NCI-H2107 treated with DMSO at 0.1 percent for 48 hours (cell line): ENCODE results near the gene TTLL10.
"Not testable (repeated sequence)": the region's sequence is repeated elsewhere in the genome, so short reads cannot be mapped to it uniquely, and the experiment has no call there.

Experiments
- DNase-seq: peaks from one replicate; lab custom pipeline; 2025; ENCODE audit not compliant: unreplicated experiment; lab: John Stamatoyannopoulos, UW

TTLL10 gene

GRCh38 chr1:1183833-1184775 is 10.4 kb downstream of the TTLL10 start:
- no peak for DNase-seq

GRCh38 chr1:1185101-1185765 is 11.6 kb downstream of the TTLL10 start:
- no peak for DNase-seq

GRCh38 chr1:1187938-1188337 is 14.3 kb downstream of the TTLL10 start:
- DNase-seq: no peak

- DNase-seq: no peak
Measured at GRCh38 chr1:1189111-1189510, 15.4 kb downstream of the TTLL10 start.

GRCh38 chr1:1191734-1192133 is 18.1 kb downstream of the TTLL10 start:
- DNase-seq: no peak

- no peak for DNase-seq
Measured at GRCh38 chr1:1194723-1195122, 21.0 kb downstream of the TTLL10 start.

GRCh38 chr1:1195726-1196125 is 22.0 kb downstream of the TTLL10 start:
- not testable (repeated sequence) for DNase-seq

GRCh38 chr1:1196431-1197187 is 22.9 kb downstream of the TTLL10 start:
- no peak for DNase-seq

GRCh38 chr1:1197188-1197500 is 23.5 kb downstream of the TTLL10 start:
- no peak for DNase-seq

GRCh38 chr1:1197551-1198422 is 24.1 kb downstream of the TTLL10 start:
- no peak for DNase-seq

GRCh38 chr1:1198423-1199140 is 24.9 kb downstream of the TTLL10 start:
- no peak for DNase-seq

GRCh38 chr1:1199141-1199960 is 25.7 kb downstream of the TTLL10 start:
- DNase-seq: no peak

GRCh38 chr1:1199961-1200875 is 26.5 kb downstream of the TTLL10 start:
- DNase-seq: no peak

- DNase-seq: no peak
Measured at GRCh38 chr1:1200876-1201810, 27.5 kb downstream of the TTLL10 start.

GRCh38 chr1:1202831-1203560 is 29.3 kb downstream of the TTLL10 start:
- no peak for DNase-seq
